Fibroblast of peridontal ligament (primary cell): ENCODE data around the gene ATG101.
A peak's percentile ranks its signal among the peaks of the same experiment; 100 is the strongest.

Experiments
- DNase-seq: peaks from one replicate; pipeline ENCODE4 v3.0.0-alpha.2; 2010; ENCODE audit errors: extremely low read depth

ATG101 gene

GRCh38 chr12:52057638-52058576 lies 11.9 kb upstream of the ATG101 start:
- DNase-seq: peak; percentile 52

GRCh38 chr12:52058631-52059361 lies 11.0 kb upstream of the ATG101 start:
- peak; percentile 34 for DNase-seq

GRCh38 chr12:52059582-52060497 lies 9.9 kb upstream of the ATG101 start:
- peak; percentile 63 for DNase-seq

- DNase-seq: peak; percentile 27
Measured at GRCh38 chr12:52060498-52061177, 9.1 kb upstream of the ATG101 start.

- no peak for DNase-seq
Measured at GRCh38 chr12:52061470-52062166, 8.2 kb upstream of the ATG101 start.

GRCh38 chr12:52062167-52063081 lies 7.4 kb upstream of the ATG101 start:
- no peak for DNase-seq

GRCh38 chr12:52063082-52063924 lies 6.5 kb upstream of the ATG101 start:
- no peak for DNase-seq

- peak; percentile 88 for DNase-seq
Measured at GRCh38 chr12:52063981-52064649, 5.7 kb upstream of the ATG101 start.

GRCh38 chr12:52066346-52067080 lies 3.3 kb upstream of the ATG101 start:
- DNase-seq: no peak

- no peak for DNase-seq
Measured at GRCh38 chr12:52067081-52067374, 2.8 kb upstream of the ATG101 start.

- DNase-seq: peak; percentile 40
Measured at GRCh38 chr12:52070185-52070925, 577 bp downstream of the ATG101 start.

- peak; percentile 85 for DNase-seq
Measured at GRCh38 chr12:52073531-52074381, 4.0 kb downstream of the ATG101 start.

GRCh38 chr12:52074971-52075724 lies 5.4 kb downstream of the ATG101 start:
- DNase-seq: peak; percentile 28

- no peak for DNase-seq
Measured at GRCh38 chr12:52076811-52077210, 7.0 kb downstream of the ATG101 start.

GRCh38 chr12:52078276-52078675 lies 8.5 kb downstream of the ATG101 start:
- DNase-seq: no peak
